ENCODE measurements around the gene TMC4. TPM values are rescaled to one million over a fixed set of nuclear protein-coding genes. Genes with fewer than 3 reads are reported as not detected.

The TMC4 gene
- total RNA-seq, 1 experiment from 2014 or later, result 175 TPM

- H3K79me2 ChIP-seq (ENCODE audit: low read depth), result no peaks in the 10 kb centered on the region
- no peak overlapping the region for H3K4me2 ChIP-seq
- no peak overlapping the region for H3K27ac ChIP-seq
- H3K4me1 ChIP-seq (replicated peaks; ENCODE audit: insufficient read depth), result peaks cover 3% of the 10 kb centered on the region; the same call in 1 of the 2 replicates
- H3F3A ChIP-seq (ENCODE audit: insufficient read depth, low read depth), result peaks cover 69% of the 10 kb centered on the region
- no TSS peak for BruUV-seq (replicated peaks)
- peaks cover 16% of the 10 kb centered on the region for H3K36me3 ChIP-seq (ENCODE audit: low read depth)
- DNase-seq, result peak in 1 of 2 experiments; percentile 3
- H3K27me3 ChIP-seq (ENCODE audit: insufficient read depth, low read depth), result no peaks in the 10 kb centered on the region
- H2AFZ ChIP-seq, result no peak overlapping the region
- peaks cover 41% of the 10 kb centered on the region for H4K20me1 ChIP-seq (ENCODE audit: insufficient read depth)
- intact Hi-C loops (cut with micrococcal nuclease; ENCODE audit: unreplicated experiment), result no loop called here
- no peaks in the 10 kb centered on the region for H3K9me3 ChIP-seq (ENCODE audit: insufficient read depth, low read depth)
- ChIA-PET POLR2A (ENCODE audit: unreplicated experiment) (interaction anchor here (1.1 kb wide), 1 partner anchor 15 kb away, joined by 4 read pairs; no protein-coding TSS in a partner anchor), CTCF (no interaction called here)
- no peak overlapping the region for H3K4me3 ChIP-seq
- H3K9me2 ChIP-seq (ENCODE audit: insufficient read depth), result no peaks in the 10 kb centered on the region
- TF ChIP-seq EZH2 (IDR thresholded peaks at IDR 0.05; ENCODE audit: low read depth), result no peak
- TF ChIP-seq, protein P1, sequence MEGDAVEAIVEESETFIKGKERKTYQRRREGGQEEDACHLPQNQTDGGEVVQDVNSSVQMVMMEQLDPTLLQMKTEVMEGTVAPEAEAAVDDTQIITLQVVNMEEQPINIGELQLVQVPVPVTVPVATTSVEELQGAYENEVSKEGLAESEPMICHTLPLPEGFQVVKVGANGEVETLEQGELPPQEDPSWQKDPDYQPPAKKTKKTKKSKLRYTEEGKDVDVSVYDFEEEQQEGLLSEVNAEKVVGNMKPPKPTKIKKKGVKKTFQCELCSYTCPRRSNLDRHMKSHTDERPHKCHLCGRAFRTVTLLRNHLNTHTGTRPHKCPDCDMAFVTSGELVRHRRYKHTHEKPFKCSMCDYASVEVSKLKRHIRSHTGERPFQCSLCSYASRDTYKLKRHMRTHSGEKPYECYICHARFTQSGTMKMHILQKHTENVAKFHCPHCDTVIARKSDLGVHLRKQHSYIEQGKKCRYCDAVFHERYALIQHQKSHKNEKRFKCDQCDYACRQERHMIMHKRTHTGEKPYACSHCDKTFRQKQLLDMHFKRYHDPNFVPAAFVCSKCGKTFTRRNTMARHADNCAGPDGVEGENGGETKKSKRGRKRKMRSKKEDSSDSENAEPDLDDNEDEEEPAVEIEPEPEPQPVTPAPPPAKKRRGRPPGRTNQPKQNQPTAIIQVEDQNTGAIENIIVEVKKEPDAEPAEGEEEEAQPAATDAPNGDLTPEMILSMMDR (conservative IDR thresholded peaks at IDR 0.05), result no peak
Observed at GRCh38 chr19:54152267-54152666, 20.7 kb downstream of the TMC4 start.

DNA sequence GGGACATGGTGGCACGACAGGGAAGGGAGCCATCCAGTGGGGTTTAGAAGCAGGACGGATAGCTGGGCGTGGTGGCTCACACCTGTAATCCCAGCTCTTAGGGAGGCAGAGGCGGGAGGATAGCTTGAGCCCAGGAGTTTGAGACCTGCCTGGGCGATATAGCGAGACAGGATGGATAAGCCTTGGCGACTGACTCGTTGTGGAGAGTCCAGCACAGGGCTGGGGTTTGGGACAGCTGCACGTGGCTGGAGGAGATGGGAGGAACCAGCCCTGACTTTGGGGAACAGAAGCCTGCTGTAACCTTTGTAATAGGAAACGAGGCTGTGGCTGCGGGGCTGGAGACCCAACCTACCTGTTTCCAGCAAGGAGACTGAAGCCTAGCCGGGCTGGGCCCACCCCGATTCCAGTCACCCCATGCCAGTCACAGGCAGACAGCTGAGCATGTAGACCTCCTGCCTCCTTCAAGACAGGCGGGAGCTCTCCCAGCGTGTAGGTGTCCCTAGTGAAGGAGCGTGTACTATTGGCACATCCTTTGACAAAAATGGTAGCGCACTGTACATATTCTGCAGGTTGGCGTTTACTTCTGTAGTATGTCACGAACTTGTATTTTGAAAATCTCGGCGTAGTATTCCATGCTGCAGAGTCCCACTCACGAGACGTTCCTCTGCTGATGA, 21.5 kb downstream of the TMC4 start:
- Histone ChIP-seq H2AFZ (no peak overlapping the region), H4K20me1 (ENCODE audit: insufficient read depth) (peaks cover 44% of the 10 kb centered on the region), H3K27me3 (ENCODE audit: insufficient read depth, low read depth) (no peaks in the 10 kb centered on the region), H3K9me3 (ENCODE audit: insufficient read depth, low read depth) (no peaks in the 10 kb centered on the region), H3K36me3 (ENCODE audit: low read depth) (peaks cover 21% of the 10 kb centered on the region), H3K4me3 (no peak overlapping the region), H3F3A (ENCODE audit: insufficient read depth, low read depth) (peaks cover 69% of the 10 kb centered on the region), H3K4me1 (replicated peaks; ENCODE audit: insufficient read depth) (no peaks in the 10 kb centered on the region), H3K79me2 (ENCODE audit: low read depth) (no peaks in the 10 kb centered on the region), H3K4me2 (no peak overlapping the region), H3K9me2 (ENCODE audit: insufficient read depth) (no peaks in the 10 kb centered on the region), H3K27ac (no peak overlapping the region)
- POLR2A ChIA-PET (ENCODE audit: unreplicated experiment), result interaction anchor here (1.1 kb wide), 1 partner anchor 15 kb away, joined by 4 read pairs; no protein-coding TSS in a partner anchor
- no TSS peak for BruUV-seq (replicated peaks)
- TF ChIP-seq, protein P1 (conservative IDR thresholded peaks at IDR 0.05), result no peak
- no peak for TF ChIP-seq EZH2 (IDR thresholded peaks at IDR 0.05; ENCODE audit: low read depth)
- no peak for DNase-seq
- intact Hi-C loops (cut with micrococcal nuclease; ENCODE audit: unreplicated experiment), result no loop called here
- CTCF ChIA-PET, result no interaction called here

GRCh38 chr19:54149021-54149812, 23.7 kb downstream of the TMC4 start:
- peaks cover 49% of the 10 kb centered on the region for H4K20me1 ChIP-seq (ENCODE audit: insufficient read depth)
- H3K27ac ChIP-seq, result no peak overlapping the region
- no peak for TF ChIP-seq EZH2 (IDR thresholded peaks at IDR 0.05; ENCODE audit: low read depth)
- TF ChIP-seq, protein P1 (conservative IDR thresholded peaks at IDR 0.05), result no peak
- H3K9me2 ChIP-seq (ENCODE audit: insufficient read depth), result no peaks in the 10 kb centered on the region
- intact Hi-C loops (cut with micrococcal nuclease; ENCODE audit: unreplicated experiment), result no loop called here
- ChIA-PET CTCF (no interaction called here), POLR2A (ENCODE audit: unreplicated experiment) (no interaction called here)
- peaks cover 19% of the 10 kb centered on the region for H3K36me3 ChIP-seq (ENCODE audit: low read depth)
- no peaks in the 10 kb centered on the region for H3K4me1 ChIP-seq (replicated peaks; ENCODE audit: insufficient read depth)
- H3K4me2 ChIP-seq, result no peak overlapping the region
- DNase-seq, result no peak
- H3K79me2 ChIP-seq (ENCODE audit: low read depth), result no peaks in the 10 kb centered on the region
- no peaks in the 10 kb centered on the region for H3K27me3 ChIP-seq (ENCODE audit: insufficient read depth, low read depth)
- H3K4me3 ChIP-seq, result no peak overlapping the region
- no TSS peak for BruUV-seq (replicated peaks)
- H2AFZ ChIP-seq, result no peak overlapping the region
- no peaks in the 10 kb centered on the region for H3K9me3 ChIP-seq (ENCODE audit: insufficient read depth, low read depth)
- peaks cover 55% of the 10 kb centered on the region for H3F3A ChIP-seq (ENCODE audit: insufficient read depth, low read depth)

Data from PC-9 (cell line).